Measurements from ENCODE around the gene LDLRAD3.

DNA sequence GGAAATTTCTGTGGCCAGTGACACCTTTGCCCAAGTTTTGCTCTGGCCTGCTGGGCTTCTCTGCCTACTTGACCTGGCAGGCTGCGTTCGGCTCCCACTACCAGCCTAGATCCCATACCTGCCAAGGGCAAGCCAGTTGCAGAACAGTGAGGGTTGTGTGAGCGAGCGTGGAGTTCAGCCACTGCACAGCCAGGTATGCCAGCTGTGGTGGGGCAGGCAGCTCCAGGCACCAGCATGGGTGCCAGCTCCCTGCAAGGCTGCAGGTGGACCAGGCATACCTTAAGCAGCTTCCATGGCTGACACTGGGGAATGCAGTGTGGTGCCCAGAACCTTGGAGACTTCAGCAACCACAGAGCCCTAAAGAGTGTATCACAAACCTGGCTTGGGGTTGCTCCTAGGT, 133.5 kb downstream of the LDLRAD3 start:
- TF ChIP-seq, protein P1, sequence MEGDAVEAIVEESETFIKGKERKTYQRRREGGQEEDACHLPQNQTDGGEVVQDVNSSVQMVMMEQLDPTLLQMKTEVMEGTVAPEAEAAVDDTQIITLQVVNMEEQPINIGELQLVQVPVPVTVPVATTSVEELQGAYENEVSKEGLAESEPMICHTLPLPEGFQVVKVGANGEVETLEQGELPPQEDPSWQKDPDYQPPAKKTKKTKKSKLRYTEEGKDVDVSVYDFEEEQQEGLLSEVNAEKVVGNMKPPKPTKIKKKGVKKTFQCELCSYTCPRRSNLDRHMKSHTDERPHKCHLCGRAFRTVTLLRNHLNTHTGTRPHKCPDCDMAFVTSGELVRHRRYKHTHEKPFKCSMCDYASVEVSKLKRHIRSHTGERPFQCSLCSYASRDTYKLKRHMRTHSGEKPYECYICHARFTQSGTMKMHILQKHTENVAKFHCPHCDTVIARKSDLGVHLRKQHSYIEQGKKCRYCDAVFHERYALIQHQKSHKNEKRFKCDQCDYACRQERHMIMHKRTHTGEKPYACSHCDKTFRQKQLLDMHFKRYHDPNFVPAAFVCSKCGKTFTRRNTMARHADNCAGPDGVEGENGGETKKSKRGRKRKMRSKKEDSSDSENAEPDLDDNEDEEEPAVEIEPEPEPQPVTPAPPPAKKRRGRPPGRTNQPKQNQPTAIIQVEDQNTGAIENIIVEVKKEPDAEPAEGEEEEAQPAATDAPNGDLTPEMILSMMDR (IDR thresholded peaks at IDR 0.05): no peak
- TF ChIP-seq POLR2A (IDR thresholded peaks at IDR 0.05): no peak
- TF ChIP-seq POLR2AphosphoS5 (IDR thresholded peaks at IDR 0.05): no peak

Data from prostate gland (tissue), 2 donors.